Measurements from ENCODE around the gene THOC5.

DNA sequence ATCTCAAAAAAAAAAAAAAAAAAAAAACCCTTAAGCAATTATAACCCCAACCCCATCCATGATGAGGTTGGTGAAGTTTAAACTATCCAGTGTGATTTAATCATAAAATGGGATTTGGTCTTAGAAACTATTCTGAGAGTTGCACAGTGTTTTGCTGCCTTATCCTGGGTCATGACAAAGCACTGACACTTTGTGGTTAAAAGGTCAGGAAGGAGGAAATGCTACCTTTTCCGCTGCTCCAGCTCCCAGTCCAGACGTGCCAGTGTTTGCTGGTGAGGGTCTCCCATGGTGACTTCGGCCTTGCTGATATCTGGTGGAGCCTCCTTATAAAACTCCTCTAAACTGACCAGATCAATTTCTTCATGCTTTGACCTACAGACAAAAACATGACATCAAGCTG, 14.5 kb downstream of the THOC5 start:
- TF ChIP-seq, protein P1, sequence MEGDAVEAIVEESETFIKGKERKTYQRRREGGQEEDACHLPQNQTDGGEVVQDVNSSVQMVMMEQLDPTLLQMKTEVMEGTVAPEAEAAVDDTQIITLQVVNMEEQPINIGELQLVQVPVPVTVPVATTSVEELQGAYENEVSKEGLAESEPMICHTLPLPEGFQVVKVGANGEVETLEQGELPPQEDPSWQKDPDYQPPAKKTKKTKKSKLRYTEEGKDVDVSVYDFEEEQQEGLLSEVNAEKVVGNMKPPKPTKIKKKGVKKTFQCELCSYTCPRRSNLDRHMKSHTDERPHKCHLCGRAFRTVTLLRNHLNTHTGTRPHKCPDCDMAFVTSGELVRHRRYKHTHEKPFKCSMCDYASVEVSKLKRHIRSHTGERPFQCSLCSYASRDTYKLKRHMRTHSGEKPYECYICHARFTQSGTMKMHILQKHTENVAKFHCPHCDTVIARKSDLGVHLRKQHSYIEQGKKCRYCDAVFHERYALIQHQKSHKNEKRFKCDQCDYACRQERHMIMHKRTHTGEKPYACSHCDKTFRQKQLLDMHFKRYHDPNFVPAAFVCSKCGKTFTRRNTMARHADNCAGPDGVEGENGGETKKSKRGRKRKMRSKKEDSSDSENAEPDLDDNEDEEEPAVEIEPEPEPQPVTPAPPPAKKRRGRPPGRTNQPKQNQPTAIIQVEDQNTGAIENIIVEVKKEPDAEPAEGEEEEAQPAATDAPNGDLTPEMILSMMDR (IDR thresholded peaks at IDR 0.05) = no peak
- TF ChIP-seq POLR2A (IDR thresholded peaks at IDR 0.05) = no peak
